Activated CD4-positive, alpha-beta T cell treated with anti-CD3 and anti-CD28 coated beads, Interleukin-10, Interleukin-2, amounts not matched to agents 100 ng/mL and 50 ng/mL, durations not matched to agents 16 hours and 8 hours (primary cell): ENCODE measurements around the gene RPA1.
"Not testable (repeated sequence)": the region's sequence is repeated elsewhere in the genome, so short reads cannot be mapped to it uniquely, and the experiment has no call there.

Source experiments
- DNase-seq: peaks from one replicate; pipeline ENCODE4 v3.0.0-alpha.2; 2020

RPA1 gene

DNA sequence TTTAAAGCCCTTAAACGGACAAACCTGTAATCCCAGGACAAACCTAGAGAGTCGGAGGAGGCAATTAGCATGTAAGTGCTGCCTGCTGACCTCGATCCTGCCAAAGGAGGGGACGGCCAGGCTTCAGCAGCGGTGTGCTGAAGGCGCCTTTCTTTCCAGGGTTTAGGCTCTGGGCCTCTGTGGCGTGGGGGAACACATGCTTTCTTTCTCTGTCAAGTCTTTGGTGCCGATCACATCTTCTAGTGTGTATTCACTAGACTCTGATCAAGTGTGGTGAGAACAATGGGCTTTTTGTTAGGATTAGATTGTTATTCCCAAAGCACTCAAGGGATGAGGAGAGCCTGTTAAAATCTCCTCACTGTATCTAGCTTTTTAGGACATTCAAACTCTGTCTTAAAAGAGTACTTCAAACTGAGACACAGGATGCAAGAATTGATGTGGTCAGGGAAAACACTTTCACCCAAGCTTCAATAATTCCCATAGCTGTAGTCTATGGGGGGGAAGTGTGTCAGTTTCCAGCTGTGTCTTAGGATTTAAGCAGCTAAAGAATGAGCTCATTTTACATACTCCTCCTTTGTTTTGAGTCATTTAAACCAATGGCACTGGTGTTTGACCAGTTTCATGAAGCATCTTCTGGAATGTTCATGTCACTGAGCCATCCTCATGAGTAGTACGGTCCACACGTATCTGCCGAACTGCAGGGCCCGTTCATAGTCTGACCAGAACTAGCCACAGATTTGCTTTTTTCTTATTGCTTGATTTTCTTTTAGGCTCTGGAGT, 51.2 kb downstream of the RPA1 start:
- no peak for DNase-seq

GRCh38 chr17:1882836-1883235, 53.0 kb downstream of the RPA1 start:
- DNase-seq, result peak; percentile 22

DNA sequence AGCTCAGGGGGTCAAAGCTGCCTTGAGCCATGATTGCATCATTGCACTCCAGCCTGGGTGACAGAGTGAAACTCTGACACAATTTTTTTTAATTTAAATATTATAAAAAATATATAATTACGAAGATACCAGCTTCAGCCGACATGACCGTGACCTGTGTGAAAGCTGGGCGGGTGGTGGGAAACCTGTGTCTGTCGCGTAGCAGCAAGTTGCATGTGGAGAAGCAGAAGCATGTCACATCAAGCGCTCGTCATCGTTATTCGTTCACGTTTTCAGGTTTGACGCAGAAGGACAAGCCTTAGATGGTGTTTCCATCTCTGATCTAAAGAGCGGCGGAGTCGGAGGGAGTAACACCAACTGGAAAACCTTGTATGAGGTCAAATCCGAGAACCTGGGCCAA, 53.7 kb downstream of the RPA1 start:
- no peak for DNase-seq

DNA sequence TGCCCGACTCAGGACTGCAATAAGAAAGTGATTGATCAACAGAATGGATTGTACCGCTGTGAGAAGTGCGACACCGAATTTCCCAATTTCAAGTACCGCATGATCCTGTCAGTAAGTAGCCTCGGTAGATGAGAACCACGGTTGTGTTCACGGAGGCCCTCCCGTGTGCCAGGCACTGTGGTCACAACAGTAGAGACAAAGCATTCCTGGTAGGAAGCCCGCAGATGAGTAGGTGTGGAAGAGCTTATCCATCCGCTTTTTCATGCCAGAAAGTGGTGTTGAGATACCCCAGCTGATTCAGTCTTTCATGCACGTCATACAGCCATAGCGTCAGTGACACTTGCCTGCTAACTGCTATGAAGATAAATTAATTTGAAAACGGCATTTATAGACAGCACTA, 58.9 kb downstream of the RPA1 start:
- DNase-seq, result no peak

- DNase-seq, result peak; percentile 27
Observed at GRCh38 chr17:1890758-1891450, 61.1 kb downstream of the RPA1 start.

DNA sequence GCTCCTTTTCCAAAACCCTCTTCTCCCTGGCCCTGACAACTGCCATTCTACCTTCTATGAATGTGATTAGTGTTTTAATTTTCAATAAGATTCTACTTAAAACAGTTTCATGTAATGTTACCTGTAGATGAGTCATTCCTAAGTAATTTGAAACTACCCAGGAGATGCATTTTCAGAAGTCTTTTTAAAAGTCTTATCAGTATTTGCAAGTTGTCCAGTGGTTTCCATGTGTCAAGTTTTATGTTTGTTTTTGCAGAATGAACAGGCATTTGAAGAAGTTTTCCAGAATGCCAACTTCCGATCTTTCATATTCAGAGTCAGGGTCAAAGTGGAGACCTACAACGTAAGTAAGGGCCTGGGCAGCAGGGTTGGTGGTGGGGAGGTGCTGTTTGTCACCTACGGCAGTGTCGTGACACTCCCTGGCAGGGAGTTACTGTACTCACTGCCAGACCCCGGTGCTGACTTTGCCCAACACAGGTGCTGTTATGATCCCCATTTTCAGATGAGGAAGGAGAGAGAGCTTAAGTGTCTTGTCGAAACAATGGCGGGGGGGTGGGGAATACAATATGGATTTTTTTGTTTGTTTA, 65.0 kb downstream of the RPA1 start:
- DNase-seq, result no peak

GRCh38 chr17:1895479-1895878, 65.7 kb downstream of the RPA1 start:
- DNase-seq, result not testable (repeated sequence)

GRCh38 chr17:1896243-1897104, 66.7 kb downstream of the RPA1 start:
- DNase-seq, result peak; percentile 13

GRCh38 chr17:1897105-1897656, 67.4 kb downstream of the RPA1 start:
- no peak for DNase-seq

GRCh38 chr17:1898332-1898731, 68.5 kb downstream of the RPA1 start:
- no peak for DNase-seq

DNA sequence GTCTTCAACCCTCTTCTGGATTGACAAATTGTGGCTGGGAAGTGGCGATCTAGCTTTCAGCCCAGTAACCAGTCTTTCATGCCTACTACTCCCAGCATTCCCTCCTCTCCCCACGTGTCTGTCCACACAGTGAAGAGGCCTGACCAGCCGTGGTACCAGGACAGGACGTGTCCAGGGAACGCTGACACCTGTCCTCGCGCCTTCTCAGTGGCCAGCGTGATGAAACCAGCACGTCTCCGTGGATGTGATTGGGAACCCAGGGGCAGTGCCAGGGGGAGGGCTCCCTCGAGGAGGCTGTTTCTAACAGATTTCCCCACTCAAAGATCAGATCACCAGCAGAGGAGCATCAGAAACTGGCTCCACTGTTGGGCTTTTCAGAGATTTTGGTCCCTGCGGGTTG, 69.1 kb downstream of the RPA1 start:
- DNase-seq, result no peak

DNA sequence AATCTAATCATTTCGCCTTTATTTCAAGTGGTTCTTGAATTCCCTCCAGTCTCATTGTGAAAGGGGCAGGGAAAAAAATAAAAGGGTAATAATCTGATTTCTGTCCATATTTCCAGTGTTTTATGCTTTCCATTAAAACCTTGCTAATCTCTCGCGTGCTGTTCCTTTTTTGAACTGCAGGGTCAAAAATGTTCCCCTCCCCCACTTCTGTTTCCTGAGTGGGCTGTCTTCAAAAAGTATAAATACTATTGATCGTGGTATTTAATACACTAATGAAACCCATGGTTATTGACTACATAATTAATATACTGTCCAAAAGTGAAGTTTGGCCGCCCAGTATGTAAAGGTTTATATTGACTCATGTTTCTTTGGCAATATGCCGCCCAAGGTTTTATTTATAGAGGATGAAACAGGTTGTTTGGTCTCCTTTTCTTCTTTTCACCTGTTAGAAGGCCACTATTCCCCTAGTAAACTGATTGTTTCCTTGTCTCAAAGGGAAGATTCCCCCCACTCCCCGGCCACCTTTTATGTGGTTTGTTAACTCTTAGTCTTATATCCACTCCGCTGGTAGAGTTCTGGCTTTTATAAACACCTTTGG, 69.7 kb downstream of the RPA1 start:
- no peak for DNase-seq

GRCh38 chr17:1904273-1905182, 74.7 kb downstream of the RPA1 start:
- DNase-seq, result no peak

DNA sequence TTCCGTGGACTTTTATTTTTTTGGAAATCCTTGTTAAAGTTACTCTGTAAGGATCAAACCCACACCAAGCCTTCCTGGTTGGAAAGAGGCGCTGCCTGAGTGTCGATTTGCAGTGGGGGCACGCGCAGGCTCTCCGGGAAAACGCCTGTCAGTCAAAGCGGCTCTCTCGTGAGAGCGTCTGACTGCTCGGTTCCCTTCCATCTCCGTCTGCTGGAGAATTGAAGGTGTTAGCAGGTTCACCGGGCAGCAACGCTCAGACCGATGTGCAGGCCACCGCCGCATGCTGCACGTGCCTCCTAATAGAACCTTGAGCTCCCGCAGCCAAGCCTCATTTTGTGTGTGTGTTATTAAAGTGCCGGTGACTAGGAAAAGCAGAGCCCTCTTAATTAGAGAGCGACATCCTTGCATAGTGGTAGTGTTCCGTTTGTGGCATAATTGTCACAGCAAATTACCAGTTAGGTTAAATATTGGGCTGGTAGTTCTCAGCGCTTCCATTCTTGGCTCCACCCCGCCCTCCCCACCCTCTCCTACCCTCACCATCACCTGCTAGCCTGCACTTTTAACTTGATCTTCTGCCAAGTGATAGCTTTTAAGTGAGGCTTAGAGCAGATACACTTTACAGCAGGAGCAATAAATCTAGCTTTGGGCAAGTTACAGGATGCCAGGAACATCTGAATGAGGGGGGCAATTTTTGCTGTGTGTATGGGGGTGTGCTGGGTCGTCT, 75.5 kb downstream of the RPA1 start:
- DNase-seq, result no peak

DNA sequence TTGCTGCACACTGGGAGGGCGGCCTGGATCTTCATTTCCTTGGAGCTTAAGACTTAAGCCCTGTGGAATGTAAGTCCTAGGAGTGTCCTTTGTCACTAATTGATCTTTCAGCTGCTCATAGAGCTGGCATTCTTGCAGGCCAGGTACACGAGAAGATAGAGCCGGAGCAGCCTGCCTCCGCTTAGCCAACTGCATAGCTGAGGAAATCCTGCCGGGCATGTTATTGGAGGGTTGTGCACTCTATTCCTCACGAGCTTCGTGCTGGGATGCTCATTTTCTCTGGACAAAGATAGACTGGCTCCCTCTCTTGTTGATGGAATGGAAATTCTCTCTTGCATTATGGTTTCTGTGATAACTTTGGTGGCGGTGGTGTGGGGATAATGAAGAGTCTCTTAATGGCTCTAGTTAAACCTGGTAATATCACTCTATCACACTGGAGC, 76.9 kb downstream of the RPA1 start:
- no peak for DNase-seq

- no peak for DNase-seq
Observed at GRCh38 chr17:1907216-1907631, 77.4 kb downstream of the RPA1 start.

DNA sequence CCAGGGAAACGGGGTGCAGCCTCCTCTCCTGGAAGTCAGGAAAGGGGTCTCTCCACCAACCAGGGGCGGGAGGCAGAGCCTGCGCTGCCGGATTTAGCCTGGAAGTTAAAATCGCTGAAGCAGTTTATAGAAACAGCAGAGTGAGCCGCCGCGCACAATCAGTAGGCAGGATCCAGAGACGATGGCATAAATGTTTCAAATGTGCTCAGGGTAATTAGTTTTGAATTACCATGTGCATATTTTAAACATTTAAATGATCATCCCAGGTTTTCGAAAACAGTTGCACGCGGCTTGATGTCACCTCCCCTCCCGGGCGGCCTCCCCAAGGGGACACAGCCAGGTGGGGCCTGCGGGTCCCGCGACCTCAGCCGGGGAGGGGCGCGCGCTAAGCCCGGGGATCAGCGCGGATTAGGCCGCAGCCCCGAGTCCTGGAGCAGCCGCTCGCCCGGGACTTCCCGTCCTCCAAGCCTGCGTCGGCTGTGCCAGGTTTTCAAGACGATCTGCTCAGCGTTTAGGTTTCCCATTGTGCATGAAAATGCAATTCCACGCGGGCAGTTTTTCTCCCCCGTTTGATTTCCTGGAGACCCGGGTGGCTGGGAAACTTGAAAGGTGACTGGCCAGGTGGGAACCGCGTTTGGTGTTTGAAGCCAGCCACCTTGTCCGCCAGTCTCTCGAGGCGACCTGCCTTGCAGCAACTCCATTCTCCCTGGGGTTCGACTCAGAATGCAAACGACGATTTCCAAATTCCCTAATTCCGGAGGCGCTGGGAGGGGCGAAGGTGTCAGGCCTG, 78.3 kb downstream of the RPA1 start:
- DNase-seq, result no peak

GRCh38 chr17:1908699-1909309, 79.0 kb downstream of the RPA1 start:
- DNase-seq, result peak; percentile 53

- no peak for DNase-seq
Observed at GRCh38 chr17:1909985-1910384, 80.2 kb downstream of the RPA1 start.
